Keratinocyte (primary cell): ENCODE data around the gene SPRED2. TPM values are rescaled to one million over a fixed set of nuclear protein-coding genes. Genes with fewer than 3 reads are reported as not detected.
A peak's percentile ranks its signal among the peaks of the same experiment; 100 is the strongest.

ENCODE experiments used
- DNase-seq: peaks from one replicate; pipeline ENCODE4 v3.0.0-alpha.2; 2011; ENCODE audit warnings: low read depth, missing footprints, low spot score
- FAIRE-seq: peaks from 2 replicates; lab custom pipeline; 2011; peaks lifted over from hg19 to GRCh38; lab: Jason Lieb, UNC
- H2AFZ ChIP-seq: 2 replicates; pipeline ENCODE4 v1.6.0; 2012; ENCODE audit warnings: low read length, control low read depth, inconsistent platforms; ENCODE audit not compliant: control insufficient read depth
- H3K27ac ChIP-seq: 2 replicates; pipeline ENCODE4 v1.5.1; 2011; ENCODE audit warnings: low read length; ENCODE audit not compliant: control insufficient read depth, insufficient read depth
- H3K27me3 ChIP-seq: 3 replicates; pipeline ENCODE4 v1.6.0; 2011; ENCODE audit warnings: low read length; ENCODE audit not compliant: control insufficient read depth, insufficient read depth; ENCODE audit errors: extremely low read depth
- H3K36me3 ChIP-seq, 2 experiments: 2 replicates in 1 of 2; 3 replicates in 1 of 2; pipeline ENCODE4 v1.5.1; 2011; ENCODE audit warnings: low read length in 2 of 2, mild to moderate bottlenecking in 1 of 2; ENCODE audit not compliant: control insufficient read depth in 2 of 2, insufficient read depth in 2 of 2; ENCODE audit errors: extremely low read depth in 1 of 2
- H3K4me1 ChIP-seq: 3 replicates; pipeline ENCODE4 v1.5.1; 2011; ENCODE audit warnings: low read length; ENCODE audit not compliant: control insufficient read depth, insufficient read depth; ENCODE audit errors: extremely low read depth
- H3K4me2 ChIP-seq: 3 replicates; pipeline ENCODE4 v1.6.0; 2011; ENCODE audit warnings: low read depth, low read length; ENCODE audit not compliant: control insufficient read depth, insufficient read depth; ENCODE audit errors: extremely low read depth
- H3K4me3 ChIP-seq, 3 experiments: fragments of 200-600 bp in 1 of 3; sonication (generic) in 1 of 3; 2 replicates in 2 of 3; 3 replicates in 1 of 3; pipeline ENCODE4 v1.5.1; 2011 to 2016; ENCODE audit warnings: low read length in 3 of 3, mild to moderate bottlenecking in 3 of 3, control low read depth in 2 of 3, inconsistent platforms in 1 of 3, low read depth in 1 of 3, mixed read lengths in 1 of 3, mixed run types in 1 of 3, moderate library complexity in 1 of 3; ENCODE audit not compliant: control insufficient read depth in 2 of 3, insufficient read depth in 2 of 3; ENCODE audit errors: extremely low read depth in 1 of 3
- H3K79me2 ChIP-seq: 2 replicates; pipeline ENCODE4 v1.6.0; 2012; ENCODE audit warnings: low read length; ENCODE audit not compliant: control insufficient read depth, insufficient read depth
- H3K9ac ChIP-seq: 3 replicates; pipeline ENCODE4 v1.6.0; 2011; ENCODE audit warnings: low read length; ENCODE audit not compliant: control insufficient read depth, insufficient read depth; ENCODE audit errors: extremely low read depth
- H3K9me1 ChIP-seq: 3 replicates; pipeline ENCODE4 v1.6.0; 2011; ENCODE audit warnings: low read length; ENCODE audit not compliant: control insufficient read depth, insufficient read depth; ENCODE audit errors: extremely low read depth
- H3K9me3 ChIP-seq: 2 replicates; pipeline ENCODE4 v1.5.1; 2012; ENCODE audit warnings: low read depth, low read length; ENCODE audit not compliant: control insufficient read depth
- H4K20me1 ChIP-seq: 3 replicates; pipeline ENCODE4 v1.6.0; 2011; ENCODE audit warnings: low read length; ENCODE audit not compliant: control insufficient read depth, insufficient read depth; ENCODE audit errors: extremely low read depth
- CTCF ChIP-seq, 3 experiments: IDR thresholded peaks in 1 of 3; conservative IDR thresholded peaks in 1 of 3; optimal IDR thresholded peaks in 1 of 3; 2 replicates in 2 of 3; 3 replicates in 1 of 3; pipeline versions ENCODE3 to v1.5.1; 2011; ENCODE audit warnings: low read length in 3 of 3, mild to moderate bottlenecking in 3 of 3, moderate library complexity in 2 of 3, control low read depth in 1 of 3, inconsistent platforms in 1 of 3; ENCODE audit not compliant: insufficient read depth in 2 of 3; ENCODE audit errors: extremely low read depth in 1 of 3
- EZH2 ChIP-seq: IDR thresholded peaks from one replicate; pipeline ENCODE4 v1.6.1; 2012; ENCODE audit warnings: inconsistent platforms, mild to moderate bottlenecking, low read length, moderate library complexity
- dilution Hi-C: fragments of 300-500 bp; cut with MboI; formaldehyde crosslinking; loops from one replicate; pipeline ENCODE4 v1.7.0; 2020; ENCODE audit warnings: low sequenced_read_pairs; ENCODE audit not compliant: extremely low pct_ligation_motif_present
- polyA plus RNA-seq, 5 experiments: library from polyadenylated mRNA; depleted of rRNA in 3 of 5; stranded (reverse) in 3 of 5; stranded (forward) in 1 of 5; unstranded in 1 of 5; fragments of >200 nt; gene quantifications; 1 replicate in 1 of 5; 2 replicates in 3 of 5; 3 replicates in 1 of 5; pipeline versions ENCODE4 v1.2.1 to v1.2.3, GENCODE V29; 2011 to 2012; ENCODE audit warnings: missing spikeins in 2 of 5, low read depth in 1 of 5, low replicate concordance in 1 of 5

SPRED2 gene
- polyA plus RNA-seq, 1 donor (not counting 4 experiments of a cell fraction or from before 2014, with no cell fraction given), result 26.8 TPM

- peaks cover 6% of the 10 kb centered on the region for H3K4me1 ChIP-seq
- H3K9ac ChIP-seq, result no peak overlapping the region
- peak; percentile 68 for FAIRE-seq
- no peak overlapping the region for H2AFZ ChIP-seq
- H3K27ac ChIP-seq, result no peak overlapping the region
- TF ChIP-seq EZH2, result no peak
- no peak for TF ChIP-seq CTCF (optimal IDR thresholded peaks at IDR 0.05 in 1 of 3, IDR thresholded peaks at IDR 0.05 in 1 of 3, conservative IDR thresholded peaks at IDR 0.05 in 1 of 3; ENCODE audit: extremely low read depth in 1 of 3, insufficient read depth in 2 of 3, low read length in 3 of 3)
- H3K36me3 ChIP-seq, result no peaks in the 10 kb centered on the region
- peak overlapping the region; percentile 24 for H3K4me2 ChIP-seq
- no peaks in the 10 kb centered on the region for H4K20me1 ChIP-seq
- no peaks in the 10 kb centered on the region for H3K79me2 ChIP-seq
- H3K9me1 ChIP-seq, result no peaks in the 10 kb centered on the region
- no peak overlapping the region for H3K4me3 ChIP-seq
- dilution Hi-C loops, result no loop called here
- no peak for DNase-seq
- H3K27me3 ChIP-seq, result no peaks in the 10 kb centered on the region
- no peaks in the 10 kb centered on the region for H3K9me3 ChIP-seq
These were observed 32.7 kb upstream of the SPRED2 start for GRCh38 chr2:65465124-65465523.

- Histone ChIP-seq H3K79me2 (no peaks in the 10 kb centered on the region), H3K4me3 (no peak overlapping the region), H3K36me3 (no peaks in the 10 kb centered on the region), H4K20me1 (no peaks in the 10 kb centered on the region), H3K27ac (no peak overlapping the region), H3K9ac (no peak overlapping the region), H3K4me2 (peak overlapping the region; percentile 24), H3K4me1 (peaks cover 6% of the 10 kb centered on the region), H3K27me3 (no peaks in the 10 kb centered on the region), H3K9me3 (no peaks in the 10 kb centered on the region), H3K9me1 (no peaks in the 10 kb centered on the region), H2AFZ (no peak overlapping the region)
- dilution Hi-C loops, result no loop called here
- DNase-seq (no peak), FAIRE-seq (no peak)
- no peak for TF ChIP-seq EZH2
- TF ChIP-seq CTCF (optimal IDR thresholded peaks at IDR 0.05 in 1 of 3, IDR thresholded peaks at IDR 0.05 in 1 of 3, conservative IDR thresholded peaks at IDR 0.05 in 1 of 3; ENCODE audit: extremely low read depth in 1 of 3, insufficient read depth in 2 of 3, low read length in 3 of 3), result no peak
These were observed 32.2 kb upstream of the SPRED2 start for GRCh38 chr2:65464604-65465003.
